ENCODE results near the gene PDGFD. TPM values are rescaled to one million over a fixed set of nuclear protein-coding genes. Genes with fewer than 3 reads are reported as not detected.

PDGFD gene
- total RNA-seq, 1 donor from 2014 or later = 10.9 TPM

GRCh38 chr11:104198576-104198975, 34.6 kb upstream of the PDGFD start:
- H3K4me1 ChIP-seq = no peaks in the 10 kb centered on the region
- TF ChIP-seq, protein P1, sequence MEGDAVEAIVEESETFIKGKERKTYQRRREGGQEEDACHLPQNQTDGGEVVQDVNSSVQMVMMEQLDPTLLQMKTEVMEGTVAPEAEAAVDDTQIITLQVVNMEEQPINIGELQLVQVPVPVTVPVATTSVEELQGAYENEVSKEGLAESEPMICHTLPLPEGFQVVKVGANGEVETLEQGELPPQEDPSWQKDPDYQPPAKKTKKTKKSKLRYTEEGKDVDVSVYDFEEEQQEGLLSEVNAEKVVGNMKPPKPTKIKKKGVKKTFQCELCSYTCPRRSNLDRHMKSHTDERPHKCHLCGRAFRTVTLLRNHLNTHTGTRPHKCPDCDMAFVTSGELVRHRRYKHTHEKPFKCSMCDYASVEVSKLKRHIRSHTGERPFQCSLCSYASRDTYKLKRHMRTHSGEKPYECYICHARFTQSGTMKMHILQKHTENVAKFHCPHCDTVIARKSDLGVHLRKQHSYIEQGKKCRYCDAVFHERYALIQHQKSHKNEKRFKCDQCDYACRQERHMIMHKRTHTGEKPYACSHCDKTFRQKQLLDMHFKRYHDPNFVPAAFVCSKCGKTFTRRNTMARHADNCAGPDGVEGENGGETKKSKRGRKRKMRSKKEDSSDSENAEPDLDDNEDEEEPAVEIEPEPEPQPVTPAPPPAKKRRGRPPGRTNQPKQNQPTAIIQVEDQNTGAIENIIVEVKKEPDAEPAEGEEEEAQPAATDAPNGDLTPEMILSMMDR (IDR thresholded peaks at IDR 0.05; ENCODE audit: borderline replicate concordance) = no peak
- no peak overlapping the region for H3K27ac ChIP-seq (replicated peaks)
- H3K36me3 ChIP-seq = no peaks in the 10 kb centered on the region
- H3K4me3 ChIP-seq = no peak overlapping the region
- intact Hi-C loops (cut with micrococcal nuclease) = no loop called here
- H3K27me3 ChIP-seq (ENCODE audit: low read depth) = no peaks in the 10 kb centered on the region
- no peak for DNase-seq
- H3K9me3 ChIP-seq (replicated peaks) = no peaks in the 10 kb centered on the region

DNA sequence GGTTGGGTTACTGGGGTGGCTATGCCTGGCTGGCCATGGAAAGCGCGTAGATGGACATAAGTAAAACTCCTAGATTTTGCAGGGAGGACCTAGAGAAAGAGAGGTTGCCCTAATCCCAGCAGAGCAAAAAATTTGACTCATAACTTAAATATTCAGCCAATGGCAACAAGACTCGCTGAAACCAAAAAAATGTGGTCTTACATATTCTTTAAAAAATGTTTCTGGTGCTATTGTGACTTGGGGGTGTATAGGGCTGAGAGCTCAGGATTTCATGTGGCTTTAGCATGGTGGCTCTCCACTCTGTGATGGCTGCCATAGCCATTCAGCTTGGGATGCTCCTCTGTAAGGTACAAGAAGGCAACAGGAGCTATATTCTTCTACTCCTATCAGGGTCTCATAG, 27.2 kb upstream of the PDGFD start:
- intact Hi-C loops (cut with micrococcal nuclease) = no loop called here
- TF ChIP-seq, protein P1 (IDR thresholded peaks at IDR 0.05; ENCODE audit: borderline replicate concordance) = no peak
- H3K9me3 ChIP-seq (replicated peaks) = no peaks in the 10 kb centered on the region
- no peak overlapping the region for H3K4me3 ChIP-seq
- H3K4me1 ChIP-seq = no peaks in the 10 kb centered on the region
- no peaks in the 10 kb centered on the region for H3K36me3 ChIP-seq
- no peak overlapping the region for H3K27ac ChIP-seq (replicated peaks)
- H3K27me3 ChIP-seq (ENCODE audit: low read depth) = no peaks in the 10 kb centered on the region
- no peak for DNase-seq

GRCh38 chr11:104183593-104183992, 19.6 kb upstream of the PDGFD start:
- TF ChIP-seq, protein P1 (IDR thresholded peaks at IDR 0.05; ENCODE audit: borderline replicate concordance) = no peak
- Histone ChIP-seq H3K4me1 (no peaks in the 10 kb centered on the region), H3K4me3 (no peak overlapping the region), H3K9me3 (replicated peaks) (no peaks in the 10 kb centered on the region), H3K27me3 (ENCODE audit: low read depth) (peaks cover 5% of the 10 kb centered on the region), H3K27ac (replicated peaks) (no peak overlapping the region), H3K36me3 (no peaks in the 10 kb centered on the region)
- DNase-seq = no peak
- intact Hi-C loops (cut with micrococcal nuclease) = no loop called here

- Histone ChIP-seq H3K9me3 (replicated peaks) (no peaks in the 10 kb centered on the region), H3K4me1 (no peaks in the 10 kb centered on the region), H3K4me3 (no peak overlapping the region), H3K36me3 (no peaks in the 10 kb centered on the region), H3K27ac (replicated peaks) (no peak overlapping the region), H3K27me3 (ENCODE audit: low read depth) (no peaks in the 10 kb centered on the region)
- TF ChIP-seq, protein P1 (IDR thresholded peaks at IDR 0.05; ENCODE audit: borderline replicate concordance) = no peak
- DNase-seq = no peak
- intact Hi-C loops (cut with micrococcal nuclease) = no loop called here
These were observed 11.8 kb upstream of the PDGFD start for GRCh38 chr11:104175769-104176168.

GRCh38 chr11:104169091-104169490, 5.1 kb upstream of the PDGFD start:
- Histone ChIP-seq H3K4me1 (no peaks in the 10 kb centered on the region), H3K9me3 (replicated peaks) (no peaks in the 10 kb centered on the region), H3K4me3 (no peak overlapping the region), H3K27me3 (ENCODE audit: low read depth) (no peaks in the 10 kb centered on the region), H3K36me3 (no peaks in the 10 kb centered on the region), H3K27ac (replicated peaks) (no peak overlapping the region)
- no peak for DNase-seq
- intact Hi-C loops (cut with micrococcal nuclease) = no loop called here
- TF ChIP-seq, protein P1 (IDR thresholded peaks at IDR 0.05; ENCODE audit: borderline replicate concordance) = no peak

GRCh38 chr11:104165014-104165413, 1.1 kb upstream of the PDGFD start:
- intact Hi-C loops (cut with micrococcal nuclease) = no loop called here

More at GRCh38 chr11:104165014-104165413, 1.1 kb upstream of the PDGFD start:
- Histone ChIP-seq H3K36me3 (no peaks in the 10 kb centered on the region), H3K4me1 (peaks cover 16% of the 10 kb centered on the region), H3K27me3 (ENCODE audit: low read depth) (no peaks in the 10 kb centered on the region), H3K4me3 (no peak overlapping the region), H3K27ac (replicated peaks) (no peak overlapping the region), H3K9me3 (replicated peaks) (no peaks in the 10 kb centered on the region)
- TF ChIP-seq, protein P1 (IDR thresholded peaks at IDR 0.05; ENCODE audit: borderline replicate concordance) = no peak
- DNase-seq = no peak
